OCI-LY7 (cell line): ENCODE data around the gene SELENOS. TPM values are rescaled to one million over a fixed set of nuclear protein-coding genes. Genes with fewer than 3 reads are reported as not detected.

Source experiments
- BruUV-seq: library from RNA; stranded (reverse); fragments of 400-500 nt; replicated peaks from 2 replicates; lab custom pipeline; 2021; lab: Mats Ljungman, UMichigan
- CTCF ChIA-PET: fragments of 300-600 bp; sonication (Branson Sonifier 250); formaldehyde crosslinking; loops from one replicate; lab custom pipeline; 2022; ENCODE audit warnings: antibody characterized with exemption; ENCODE audit not compliant: unreplicated experiment; lab: Charles Lee
- POLR2A ChIA-PET: fragments of 300-600 bp; sonication (Branson Sonifier 250); formaldehyde crosslinking; loops from one replicate; lab custom pipeline; 2022; ENCODE audit warnings: antibody characterized with exemption; lab: Charles Lee
- DNase-seq: peaks from one replicate; pipeline ENCODE4 v3.0.0-alpha.2; 2015; ENCODE audit warnings: low spot score
- H2AFZ ChIP-seq: fragments of 200-600 bp; sonication (generic), shearing (Covaris generic); 2 replicates; pipeline ENCODE4 v1.6.1; 2014; ENCODE audit warnings: mild to moderate bottlenecking, antibody characterized with exemption, low read length, moderate library complexity
- H3K27ac ChIP-seq: fragments of 200-600 bp; sonication (generic); 2 replicates; pipeline ENCODE4 v1.5.1; 2014; ENCODE audit warnings: mixed run types, low read depth, mild to moderate bottlenecking, moderate library complexity, low read length, inconsistent platforms; ENCODE audit not compliant: poor library complexity, severe bottlenecking
- H3K36me3 ChIP-seq: fragments of 200-600 bp; sonication (generic); 2 replicates; pipeline ENCODE4 v1.6.1; 2014; ENCODE audit warnings: mild to moderate bottlenecking, antibody characterized with exemption, low read length, moderate library complexity, mixed read lengths; ENCODE audit not compliant: insufficient read depth
- H3K4me1 ChIP-seq: fragments of 200-600 bp; sonication (generic); 2 replicates; pipeline ENCODE4 v1.5.1; 2014; ENCODE audit warnings: mild to moderate bottlenecking, low read length; ENCODE audit not compliant: insufficient read depth, poor library complexity, severe bottlenecking
- H3K4me2 ChIP-seq: fragments of 200-600 bp; sonication (generic); 2 replicates; pipeline ENCODE4 v1.6.1; 2014; ENCODE audit warnings: mild to moderate bottlenecking, low read length
- H3K4me3 ChIP-seq: fragments of 200-600 bp; sonication (generic); 2 replicates; pipeline ENCODE4 v1.5.1; 2014; ENCODE audit warnings: mild to moderate bottlenecking, low read depth, low read length; ENCODE audit not compliant: poor library complexity, severe bottlenecking
- H3K79me2 ChIP-seq: fragments of 200-600 bp; sonication (generic); 2 replicates; pipeline ENCODE4 v1.6.1; 2016; ENCODE audit warnings: low read depth, mild to moderate bottlenecking, low read length, moderate library complexity, mixed read lengths; ENCODE audit not compliant: insufficient read depth
- H3K9me2 ChIP-seq: fragments of 200-600 bp; sonication (generic); 2 replicates; pipeline ENCODE4 v1.6.1; 2016; ENCODE audit warnings: mild to moderate bottlenecking, low read length, mixed read lengths; ENCODE audit not compliant: insufficient read depth
- H3K9me3 ChIP-seq: fragments of 200-600 bp; sonication (generic); 2 replicates; pipeline ENCODE4 v1.6.1; 2014; ENCODE audit warnings: mild to moderate bottlenecking, mixed run types, low read length, mixed read lengths
- H4K20me1 ChIP-seq: fragments of 200-600 bp; sonication (generic); 2 replicates; pipeline ENCODE4 v1.6.1; 2014; ENCODE audit warnings: mild to moderate bottlenecking, antibody characterized with exemption, low read length, moderate library complexity, mixed read lengths; ENCODE audit not compliant: insufficient read depth
- EZH2phosphoT487 ChIP-seq: fragments of 200-600 bp; sonication (generic); IDR thresholded peaks from 2 replicates; pipeline ENCODE4 v1.6.1; 2018; ENCODE audit warnings: low read depth, borderline replicate concordance, mild to moderate bottlenecking, mixed run types, antibody characterized with exemption, low read length, moderate library complexity, mixed read lengths
- intact Hi-C: fragments of 100-400 bp; cut with micrococcal nuclease; formaldehyde crosslinking; loops from one replicate; pipeline ENCODE4 v1.10.0; 2022; ENCODE audit not compliant: unreplicated experiment
- total RNA-seq, 2 experiments: library from RNA; depleted of rRNA in 1 of 2; stranded (reverse); fragments of >200 nt in 1 of 2; shearing (Covaris generic) in 1 of 2; gene quantifications; 2 replicates each; pipeline ENCODE4 v1.2.3, GENCODE V29; 2014 to 2022
- TF ChIP-seq, protein P1 (sequence below): fragments of 200-600 bp; sonication (generic); conservative IDR thresholded peaks from 2 replicates; pipeline ENCODE4 v1.5.1; 2014; ENCODE audit warnings: mild to moderate bottlenecking, antibody characterized with exemption, low read length, moderate library complexity, mixed read lengths

Gene SELENOS
- total RNA-seq, 2 experiments from 2014 or later = 29.1 to 36.1 TPM

DNA sequence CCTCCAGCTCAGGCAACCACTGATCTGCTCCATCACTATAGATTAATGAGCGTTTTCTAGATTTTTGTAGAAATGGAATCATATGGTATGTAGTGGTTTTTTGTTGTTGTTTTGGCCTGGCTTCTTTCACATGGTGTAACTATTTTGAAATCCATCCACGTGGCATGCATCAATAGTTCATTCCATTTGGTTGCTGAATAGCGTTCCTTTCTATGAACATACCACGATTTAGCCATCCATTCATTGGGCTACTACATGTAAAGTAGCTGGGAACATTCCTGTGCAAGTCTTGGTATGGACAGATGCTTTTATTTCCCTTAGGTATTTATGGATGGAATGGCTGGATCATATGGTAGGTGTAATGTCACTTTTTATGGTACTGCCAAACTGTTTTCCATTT is 14.7 kb downstream of the SELENOS start:
- CTCF ChIA-PET = no interaction called here
- no peaks in the 10 kb centered on the region for H3K79me2 ChIP-seq
- no peak overlapping the region for H3K4me2 ChIP-seq
- BruUV-seq = no TSS peak
- TF ChIP-seq, protein P1, sequence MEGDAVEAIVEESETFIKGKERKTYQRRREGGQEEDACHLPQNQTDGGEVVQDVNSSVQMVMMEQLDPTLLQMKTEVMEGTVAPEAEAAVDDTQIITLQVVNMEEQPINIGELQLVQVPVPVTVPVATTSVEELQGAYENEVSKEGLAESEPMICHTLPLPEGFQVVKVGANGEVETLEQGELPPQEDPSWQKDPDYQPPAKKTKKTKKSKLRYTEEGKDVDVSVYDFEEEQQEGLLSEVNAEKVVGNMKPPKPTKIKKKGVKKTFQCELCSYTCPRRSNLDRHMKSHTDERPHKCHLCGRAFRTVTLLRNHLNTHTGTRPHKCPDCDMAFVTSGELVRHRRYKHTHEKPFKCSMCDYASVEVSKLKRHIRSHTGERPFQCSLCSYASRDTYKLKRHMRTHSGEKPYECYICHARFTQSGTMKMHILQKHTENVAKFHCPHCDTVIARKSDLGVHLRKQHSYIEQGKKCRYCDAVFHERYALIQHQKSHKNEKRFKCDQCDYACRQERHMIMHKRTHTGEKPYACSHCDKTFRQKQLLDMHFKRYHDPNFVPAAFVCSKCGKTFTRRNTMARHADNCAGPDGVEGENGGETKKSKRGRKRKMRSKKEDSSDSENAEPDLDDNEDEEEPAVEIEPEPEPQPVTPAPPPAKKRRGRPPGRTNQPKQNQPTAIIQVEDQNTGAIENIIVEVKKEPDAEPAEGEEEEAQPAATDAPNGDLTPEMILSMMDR = no peak
- no peak for TF ChIP-seq EZH2phosphoT487
- H4K20me1 ChIP-seq = no peaks in the 10 kb centered on the region
- H3K9me3 ChIP-seq = no peaks in the 10 kb centered on the region
- no peak overlapping the region for H2AFZ ChIP-seq
- H3K4me1 ChIP-seq = no peaks in the 10 kb centered on the region
- no peaks in the 10 kb centered on the region for H3K9me2 ChIP-seq
- no peak overlapping the region for H3K4me3 ChIP-seq
- POLR2A ChIA-PET = interaction anchor here (1.0 kb wide), 1 partner anchor 10 kb away, joined by 4 read pairs; no protein-coding TSS in a partner anchor
- intact Hi-C loops = no loop called here
- DNase-seq = no peak
- no peak overlapping the region for H3K27ac ChIP-seq
- H3K36me3 ChIP-seq = no peaks in the 10 kb centered on the region

DNA sequence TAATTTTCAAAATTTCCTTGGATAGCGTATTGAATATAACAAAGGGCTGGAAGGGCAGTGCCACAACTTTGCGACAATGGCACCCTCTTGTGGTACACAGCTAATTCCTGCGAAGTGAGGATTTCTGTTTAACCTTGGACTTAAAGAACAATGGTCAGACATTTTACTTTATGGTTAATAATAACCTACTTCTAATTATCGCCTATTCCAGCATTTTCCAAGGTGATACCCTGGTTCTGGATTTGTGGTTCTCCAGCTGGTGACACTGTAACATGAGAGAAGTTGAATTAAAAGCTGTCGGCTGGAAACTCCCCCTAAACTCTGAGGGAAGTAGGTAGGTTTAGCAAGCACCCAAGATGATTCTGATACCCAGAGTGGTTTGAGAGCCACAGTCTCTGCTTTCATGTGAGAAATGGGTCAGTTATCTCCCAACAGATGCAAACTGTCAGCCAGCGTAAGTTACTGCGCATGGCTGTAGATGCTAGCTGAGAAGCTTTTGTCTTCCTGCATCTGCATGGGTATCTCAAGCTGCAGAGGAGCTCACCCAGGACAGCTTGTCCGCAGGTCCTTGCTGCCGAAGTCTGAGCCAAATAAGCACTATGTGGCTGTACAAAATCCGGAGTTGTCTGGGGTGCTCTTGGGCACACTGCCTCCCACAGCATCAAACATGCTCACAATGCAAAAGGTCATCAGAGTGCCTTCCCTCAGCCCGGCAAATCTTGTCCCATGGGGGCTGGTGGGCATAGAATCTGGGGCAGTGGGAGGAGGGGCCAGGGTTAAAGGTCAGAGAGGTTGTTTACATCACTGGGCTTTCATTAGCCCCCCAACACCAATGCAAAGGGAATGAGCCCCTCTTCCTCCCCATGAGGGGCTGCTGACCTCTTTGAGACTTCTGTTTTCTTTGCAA is 18.8 kb downstream of the SELENOS start:
- H3K9me2 ChIP-seq = no peaks in the 10 kb centered on the region
- no TSS peak for BruUV-seq
- POLR2A ChIA-PET = interaction anchor here (0.6 kb wide), 1 partner anchor 17 kb away, joined by 3 read pairs; no protein-coding TSS in a partner anchor
- no peak overlapping the region for H3K4me2 ChIP-seq
- intact Hi-C loops = loop anchor here (1.0 to 2.0 kb wide), 3 partner anchors 170 to 630 kb away; no protein-coding TSS in a partner anchor
- CTCF ChIA-PET = interaction anchor here (1.4 kb wide), 1 partner anchor 168 kb away, joined by 8 read pairs; no protein-coding TSS in a partner anchor
- TF ChIP-seq, protein P1 = peak; percentile 100
- no peak for TF ChIP-seq EZH2phosphoT487
- no peak overlapping the region for H2AFZ ChIP-seq
- no peak overlapping the region for H3K27ac ChIP-seq
- H3K4me3 ChIP-seq = no peak overlapping the region
- H3K79me2 ChIP-seq = no peaks in the 10 kb centered on the region
- no peaks in the 10 kb centered on the region for H4K20me1 ChIP-seq
- peak; percentile 73 for DNase-seq
- no peaks in the 10 kb centered on the region for H3K9me3 ChIP-seq
- H3K4me1 ChIP-seq = no peaks in the 10 kb centered on the region
- no peaks in the 10 kb centered on the region for H3K36me3 ChIP-seq

DNA sequence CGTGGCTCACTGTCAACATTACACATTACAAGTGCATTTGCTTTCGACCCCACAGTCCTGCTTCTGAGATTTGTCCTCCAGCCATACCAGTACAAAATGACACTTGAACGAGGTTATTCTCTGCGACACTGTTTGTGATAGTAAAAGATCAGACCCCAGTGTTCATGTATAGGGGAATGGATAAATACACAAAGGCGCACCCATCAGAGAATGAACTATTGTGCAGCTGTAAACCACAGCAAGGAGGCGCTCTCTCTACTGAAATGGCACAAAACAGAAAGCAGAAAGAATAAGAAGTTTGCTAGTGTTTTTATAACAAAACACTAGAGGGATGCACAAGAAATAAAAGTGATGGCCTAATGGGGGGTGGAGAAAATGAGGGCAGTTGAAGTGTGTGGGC is 20.5 kb downstream of the SELENOS start:
- no peaks in the 10 kb centered on the region for H3K79me2 ChIP-seq
- H4K20me1 ChIP-seq = no peaks in the 10 kb centered on the region
- no peaks in the 10 kb centered on the region for H3K9me3 ChIP-seq
- H3K4me2 ChIP-seq = no peak overlapping the region
- H3K4me3 ChIP-seq = no peak overlapping the region
- no TSS peak for BruUV-seq
- H3K36me3 ChIP-seq = no peaks in the 10 kb centered on the region
- POLR2A ChIA-PET = no interaction called here
- H3K9me2 ChIP-seq = no peaks in the 10 kb centered on the region
- peak; percentile 34 for DNase-seq
- TF ChIP-seq EZH2phosphoT487 = no peak
- TF ChIP-seq, protein P1 = peak; percentile 83
- no peak overlapping the region for H2AFZ ChIP-seq
- H3K4me1 ChIP-seq = no peaks in the 10 kb centered on the region
- no peak overlapping the region for H3K27ac ChIP-seq
- CTCF ChIA-PET = no interaction called here
- intact Hi-C loops = no loop called here
